GM18909 (cell line): Measurements from ENCODE around the gene ANKRD29.
"Not testable (repeated sequence)": the region's sequence is repeated elsewhere in the genome, so short reads cannot be mapped to it uniquely, and the experiment has no call there.

Experiments used
- ATAC-seq: cut with Tn5 transposase; IDR thresholded peaks from one replicate; pipeline ENCODE4 v1.9.1; 2021; ENCODE audit warnings: mild to moderate bottlenecking; ENCODE audit not compliant: unreplicated experiment, poor library complexity

ANKRD29 gene

GRCh38 chr18:23568281-23569138 is 94.2 kb downstream of the ANKRD29 start:
- ATAC-seq, result no peak

- ATAC-seq, result no peak
Observed at GRCh38 chr18:23567671-23568070, 95.0 kb downstream of the ANKRD29 start.

- ATAC-seq, result no peak
Observed at GRCh38 chr18:23565916-23566547, 96.7 kb downstream of the ANKRD29 start.

- ATAC-seq, result no peak
Observed at GRCh38 chr18:23563377-23564043, 99.2 kb downstream of the ANKRD29 start.

- ATAC-seq, result no peak
Observed at GRCh38 chr18:23560186-23560585, 102.5 kb downstream of the ANKRD29 start.

GRCh38 chr18:23557511-23557910 is 105.2 kb downstream of the ANKRD29 start:
- not testable (repeated sequence) for ATAC-seq

GRCh38 chr18:23556145-23556780 is 106.4 kb downstream of the ANKRD29 start:
- ATAC-seq, result no peak

GRCh38 chr18:23553887-23554286 is 108.8 kb downstream of the ANKRD29 start:
- no peak for ATAC-seq

- ATAC-seq, result no peak
Observed at GRCh38 chr18:23552505-23552904, 110.2 kb downstream of the ANKRD29 start.

- ATAC-seq, result no peak
Observed at GRCh38 chr18:23551978-23552377, 110.7 kb downstream of the ANKRD29 start.

- no peak for ATAC-seq
Observed at GRCh38 chr18:23550898-23551297, 111.8 kb downstream of the ANKRD29 start.
